DOHH2 (cell line): ENCODE measurements around the gene GOLGA5.

Experiments used
- CTCF ChIP-seq: fragments of 200-600 bp; sonication (generic); IDR thresholded peaks from one replicate; pipeline ENCODE4 v1.5.1; 2014; ENCODE audit warnings: antibody characterized with exemption, mild to moderate bottlenecking, low read depth, low read length; ENCODE audit not compliant: poor library complexity, severe bottlenecking
- EZH2phosphoT487 ChIP-seq: fragments of 200-600 bp; sonication (generic); IDR thresholded peaks from 2 replicates; pipeline ENCODE4 v1.6.1; 2017; ENCODE audit warnings: borderline replicate concordance, mild to moderate bottlenecking, antibody characterized with exemption, low read length, moderate library complexity, mixed read lengths

GRCh38 chr14:92774572-92774971, 19.5 kb upstream of the GOLGA5 start:
- no peak for TF ChIP-seq CTCF
- TF ChIP-seq EZH2phosphoT487 = no peak
